Lower lobe of right lung (tissue), 2 donors: ENCODE measurements around the gene GEMIN4. TPM values are rescaled to one million over a fixed set of nuclear protein-coding genes. Genes with fewer than 3 reads are reported as not detected.

Experiments
- ATAC-seq, 2 donors: fragments of 200-7000 bp; cut with Tn5 transposase; one replicate each; pipeline ENCODE4 v1.9.1; 2020 to 2022; ENCODE audit warnings: mild to moderate bottlenecking in 2 of 2, moderate library complexity in 2 of 2
- DNase-seq: peaks from one replicate; pipeline ENCODE4 v3.0.0-alpha.2; 2020
- H3K27ac ChIP-seq: fragments of 200-600 bp; one replicate; pipeline ENCODE4 v1.8.0; 2022
- H3K27me3 ChIP-seq: fragments of 200-600 bp; one replicate; pipeline ENCODE4 v1.8.0; 2022; ENCODE audit warnings: low read depth
- H3K36me3 ChIP-seq: fragments of 200-600 bp; one replicate; pipeline ENCODE4 v1.8.0; 2022; ENCODE audit warnings: mild to moderate bottlenecking
- H3K4me1 ChIP-seq: fragments of 200-600 bp; one replicate; pipeline ENCODE4 v1.8.0; 2022
- H3K4me3 ChIP-seq: fragments of 200-600 bp; one replicate; pipeline ENCODE4 v1.8.0; 2022; ENCODE audit warnings: mild to moderate bottlenecking
- H3K9me3 ChIP-seq: fragments of 200-600 bp; one replicate; pipeline ENCODE4 v1.8.0; 2022
- CTCF ChIP-seq: fragments of 200-600 bp; IDR thresholded peaks from one replicate; pipeline ENCODE4 v1.8.0; 2022; ENCODE audit warnings: antibody characterized with exemption, mild to moderate bottlenecking
- intact Hi-C: fragments of 100-400 bp; cut with DNase I; formaldehyde crosslinking; loops from one replicate; pipeline ENCODE4 v1.11.0; 2022
- total RNA-seq: library from RNA; stranded (reverse); fragmentation: NEBNext Ultra II Directional; extraction: Animal tissue kit (Norgen Biotek cat#: 25700); gene quantifications from one replicate; pipeline ENCODE4 v1.2.1, GENCODE V29; 2021
- donor health status: DM: no; HTN: yes; CAD: no; lungs with severe emphysema.

GEMIN4 gene
- total RNA-seq, 1 donor from 2014 or later: 21.5 TPM

- Histone ChIP-seq H3K36me3 (no peaks in the 10 kb centered on the region), H3K27me3 (no peaks in the 10 kb centered on the region), H3K4me1 (no peaks in the 10 kb centered on the region), H3K9me3 (no peaks in the 10 kb centered on the region), H3K4me3 (no peak overlapping the region), H3K27ac (no peak overlapping the region)
- DNase-seq (no peak), ATAC-seq (no peak)
- no peak for TF ChIP-seq CTCF
- intact Hi-C loops: no loop called here
Measured at GRCh38 chr17:725084-725483, 27.0 kb downstream of the GEMIN4 start.

- DNase-seq (no peak), ATAC-seq (no peak)
- Histone ChIP-seq H3K27ac (no peak overlapping the region), H3K9me3 (no peaks in the 10 kb centered on the region), H3K36me3 (no peaks in the 10 kb centered on the region), H3K4me1 (peaks cover 5% of the 10 kb centered on the region), H3K4me3 (no peak overlapping the region), H3K27me3 (no peaks in the 10 kb centered on the region)
- TF ChIP-seq CTCF: no peak
- intact Hi-C loops: no loop called here
Measured at GRCh38 chr17:721540-721937, 30.5 kb downstream of the GEMIN4 start.

GRCh38 chr17:720706-721539, 31.1 kb downstream of the GEMIN4 start:
- H3K4me3 ChIP-seq: no peak overlapping the region
- peaks cover 11% of the 10 kb centered on the region for H3K4me1 ChIP-seq
- TF ChIP-seq CTCF: no peak
- H3K9me3 ChIP-seq: no peaks in the 10 kb centered on the region
- no peak for ATAC-seq
- H3K27me3 ChIP-seq: no peaks in the 10 kb centered on the region
- no peak overlapping the region for H3K27ac ChIP-seq
- no peaks in the 10 kb centered on the region for H3K36me3 ChIP-seq
- no peak for DNase-seq
- intact Hi-C loops: no loop called here

- Histone ChIP-seq H3K9me3 (no peaks in the 10 kb centered on the region), H3K36me3 (no peaks in the 10 kb centered on the region), H3K4me3 (no peak overlapping the region), H3K27me3 (no peaks in the 10 kb centered on the region), H3K4me1 (peaks cover 28% of the 10 kb centered on the region), H3K27ac (no peak overlapping the region)
- TF ChIP-seq CTCF: no peak
- ATAC-seq: no peak
- DNase-seq: no peak
- intact Hi-C loops: no loop called here
Measured at GRCh38 chr17:718075-718474, 34.0 kb downstream of the GEMIN4 start.

GRCh38 chr17:708132-708531, 43.9 kb downstream of the GEMIN4 start:
- H3K27me3 ChIP-seq: no peaks in the 10 kb centered on the region
- intact Hi-C loops: no loop called here
- peaks cover 40% of the 10 kb centered on the region for H3K36me3 ChIP-seq

More at GRCh38 chr17:708132-708531, 43.9 kb downstream of the GEMIN4 start:
- Histone ChIP-seq H3K27ac (no peak overlapping the region), H3K4me1 (peaks cover 15% of the 10 kb centered on the region), H3K9me3 (no peaks in the 10 kb centered on the region), H3K4me3 (no peak overlapping the region)
- DNase-seq (no peak), ATAC-seq (no peak)
- no peak for TF ChIP-seq CTCF
